Stimulated activated CD4-positive, alpha-beta T cell treated with anti-CD3 and anti-CD28 coated beads, Interleukin-15, amount 100 ng/mL, for 24 hours (primary cell): ENCODE results near the gene ID3.

Source experiments
- DNase-seq: peaks from one replicate; pipeline ENCODE4 v3.0.0-alpha.2; 2020

Gene ID3

GRCh38 chr1:23559136-23559984 is at the start of gene ID3:
Gene ID3 (minus strand): TSS chr1:23559501. CDS start chr1:23559426, 75 bp downstream.
- peak; percentile 96 for DNase-seq

GRCh38 chr1:23607944-23608343 is 48.6 kb upstream of the ID3 start:
- no peak for DNase-seq

- DNase-seq: no peak
Measured at GRCh38 chr1:23601968-23602876, 42.9 kb upstream of the ID3 start.

- DNase-seq: no peak
Measured at GRCh38 chr1:23601135-23601967, 42.0 kb upstream of the ID3 start.

- no peak for DNase-seq
Measured at GRCh38 chr1:23600283-23600682, 41.0 kb upstream of the ID3 start.

- DNase-seq: no peak
Measured at GRCh38 chr1:23599125-23599524, 39.8 kb upstream of the ID3 start.

GRCh38 chr1:23598424-23598823 is 39.1 kb upstream of the ID3 start:
- no peak for DNase-seq

GRCh38 chr1:23597635-23598388 is 38.5 kb upstream of the ID3 start:
- no peak for DNase-seq

GRCh38 chr1:23596382-23597358 is 37.4 kb upstream of the ID3 start:
- DNase-seq: no peak

- DNase-seq: no peak
Measured at GRCh38 chr1:23594927-23595353, 35.6 kb upstream of the ID3 start.

GRCh38 chr1:23594149-23594907 is 35.0 kb upstream of the ID3 start:
- DNase-seq: no peak

GRCh38 chr1:23593556-23594148 is 34.4 kb upstream of the ID3 start:
- DNase-seq: no peak

GRCh38 chr1:23593042-23593521 is 33.8 kb upstream of the ID3 start:
- DNase-seq: no peak

GRCh38 chr1:23592209-23592892 is 33.0 kb upstream of the ID3 start:
- DNase-seq: no peak

- DNase-seq: peak; percentile 67
Measured at GRCh38 chr1:23591460-23592208, 32.3 kb upstream of the ID3 start.

- DNase-seq: peak; percentile 66
Measured at GRCh38 chr1:23590058-23590783, 30.9 kb upstream of the ID3 start.

- DNase-seq: no peak
Measured at GRCh38 chr1:23589585-23589986, 30.3 kb upstream of the ID3 start.
